ENCODE results near the gene NUDT21. TPM values are rescaled to one million over a fixed set of nuclear protein-coding genes. Genes with fewer than 3 reads are reported as not detected.
A peak's percentile ranks its signal among the peaks of the same experiment; 100 is the strongest.

Gene NUDT21
- total RNA-seq, 1 donor from 2014 or later = 135 TPM

GRCh38 chr16:56466344-56466743 lies 15.2 kb upstream of the NUDT21 start:
- H3K27me3 Mint-ChIP-seq (ENCODE audit: unreplicated experiment) = no peaks in the 10 kb centered on the region
- no peak for TF ChIP-seq CTCF (IDR thresholded peaks at IDR 0.05; ENCODE audit: partially characterized antibody, unreplicated experiment)
- H3K4me3 Mint-ChIP-seq (ENCODE audit: unreplicated experiment) = no peak overlapping the region
- no peaks in the 10 kb centered on the region for H3K9me3 Mint-ChIP-seq (ENCODE audit: unreplicated experiment)
- H3K4me1 Mint-ChIP-seq (ENCODE audit: low read depth, unreplicated experiment) = peaks cover under 1% of the 10 kb centered on the region
- no peak overlapping the region for H3K27ac Mint-ChIP-seq (ENCODE audit: unreplicated experiment)
- H3K36me3 Mint-ChIP-seq (ENCODE audit: unreplicated experiment) = peaks cover 7% of the 10 kb centered on the region
- no peak for DNase-seq

DNA sequence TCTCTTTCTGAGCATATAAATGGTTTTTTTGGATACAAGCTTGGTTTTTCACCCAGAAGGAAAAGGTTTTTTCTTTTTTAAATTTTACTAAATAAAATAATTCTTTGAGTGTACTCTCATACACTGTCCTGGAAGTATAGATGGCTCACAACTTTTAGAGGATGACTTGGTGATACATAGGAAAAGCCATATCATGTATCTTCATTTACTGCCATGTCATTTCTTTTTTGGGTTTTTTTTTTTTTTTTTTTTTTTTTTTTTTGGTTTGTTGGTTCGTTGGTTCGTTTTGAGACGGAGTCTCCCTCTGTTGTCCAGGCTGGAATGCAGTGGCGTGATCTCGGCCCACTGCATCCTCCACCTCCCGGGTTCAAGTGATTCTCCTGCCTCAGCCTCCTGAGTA lies 12.0 kb upstream of the NUDT21 start:
- no peak for TF ChIP-seq CTCF (IDR thresholded peaks at IDR 0.05; ENCODE audit: partially characterized antibody, unreplicated experiment)
- Mint-ChIP-seq H3K4me1 (ENCODE audit: low read depth, unreplicated experiment) (peaks cover 8% of the 10 kb centered on the region), H3K4me3 (ENCODE audit: unreplicated experiment) (no peak overlapping the region), H3K9me3 (ENCODE audit: unreplicated experiment) (no peaks in the 10 kb centered on the region), H3K27me3 (ENCODE audit: unreplicated experiment) (no peaks in the 10 kb centered on the region), H3K27ac (ENCODE audit: unreplicated experiment) (no peak overlapping the region), H3K36me3 (ENCODE audit: unreplicated experiment) (no peaks in the 10 kb centered on the region)
- no peak for DNase-seq

DNA sequence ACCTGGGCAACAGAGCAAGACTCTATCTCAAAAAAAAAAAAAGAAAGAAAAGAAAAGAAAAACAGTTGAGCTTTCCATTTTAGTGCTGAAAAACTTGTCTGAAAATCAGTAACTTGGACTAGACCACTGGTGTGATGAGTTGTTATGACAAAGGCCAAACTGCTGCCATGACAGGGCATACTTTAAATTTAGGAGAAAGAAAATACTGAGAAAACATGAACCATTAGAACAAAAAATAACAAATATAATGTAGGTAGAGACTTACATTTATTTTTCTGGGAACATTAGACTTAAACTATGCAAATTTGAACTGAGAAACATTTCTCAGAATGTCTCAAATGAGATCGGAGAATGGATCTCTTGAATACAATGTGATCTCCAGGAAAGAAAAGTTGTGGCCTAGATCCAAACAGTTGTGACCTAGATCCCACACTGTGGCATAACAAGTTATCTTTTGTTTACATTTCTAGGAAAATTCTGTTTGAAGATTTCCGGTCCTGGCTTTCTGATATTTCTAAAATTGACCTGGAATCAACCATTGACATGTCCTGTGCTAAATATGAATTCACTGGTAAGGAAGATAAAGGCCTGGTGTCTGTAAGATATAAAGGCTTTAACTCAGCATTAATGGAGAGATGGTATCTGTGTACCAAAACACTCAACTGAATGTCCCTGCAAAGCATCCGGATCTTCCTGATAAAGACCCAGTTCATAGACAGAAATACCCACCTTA lies 11.1 kb upstream of the NUDT21 start:
- no peaks in the 10 kb centered on the region for H3K36me3 Mint-ChIP-seq (ENCODE audit: unreplicated experiment)
- H3K9me3 Mint-ChIP-seq (ENCODE audit: unreplicated experiment) = no peaks in the 10 kb centered on the region
- no peak overlapping the region for H3K4me3 Mint-ChIP-seq (ENCODE audit: unreplicated experiment)
- TF ChIP-seq CTCF (IDR thresholded peaks at IDR 0.05; ENCODE audit: partially characterized antibody, unreplicated experiment) = no peak
- peaks cover 8% of the 10 kb centered on the region for H3K4me1 Mint-ChIP-seq (ENCODE audit: low read depth, unreplicated experiment)
- no peaks in the 10 kb centered on the region for H3K27me3 Mint-ChIP-seq (ENCODE audit: unreplicated experiment)
- H3K27ac Mint-ChIP-seq (ENCODE audit: unreplicated experiment) = no peak overlapping the region
- no peak for DNase-seq

- DNase-seq = no peak
- TF ChIP-seq CTCF (IDR thresholded peaks at IDR 0.05; ENCODE audit: partially characterized antibody, unreplicated experiment) = no peak
- Mint-ChIP-seq H3K36me3 (ENCODE audit: unreplicated experiment) (no peaks in the 10 kb centered on the region), H3K4me3 (ENCODE audit: unreplicated experiment) (peak overlapping the region; percentile 60), H3K27ac (ENCODE audit: unreplicated experiment) (no peak overlapping the region), H3K4me1 (ENCODE audit: low read depth, unreplicated experiment) (peaks cover 8% of the 10 kb centered on the region), H3K9me3 (ENCODE audit: unreplicated experiment) (no peaks in the 10 kb centered on the region), H3K27me3 (ENCODE audit: unreplicated experiment) (no peaks in the 10 kb centered on the region)
Observed at GRCh38 chr16:56460101-56460500, 9.0 kb upstream of the NUDT21 start.

GRCh38 chr16:56457927-56458470 lies 6.9 kb upstream of the NUDT21 start:
- DNase-seq = no peak
- no peak for TF ChIP-seq CTCF (IDR thresholded peaks at IDR 0.05; ENCODE audit: partially characterized antibody, unreplicated experiment)
- H3K27me3 Mint-ChIP-seq (ENCODE audit: unreplicated experiment) = no peaks in the 10 kb centered on the region
- H3K36me3 Mint-ChIP-seq (ENCODE audit: unreplicated experiment) = no peaks in the 10 kb centered on the region
- no peaks in the 10 kb centered on the region for H3K9me3 Mint-ChIP-seq (ENCODE audit: unreplicated experiment)
- peaks cover 8% of the 10 kb centered on the region for H3K4me1 Mint-ChIP-seq (ENCODE audit: low read depth, unreplicated experiment)
- H3K27ac Mint-ChIP-seq (ENCODE audit: unreplicated experiment) = no peak overlapping the region
- H3K4me3 Mint-ChIP-seq (ENCODE audit: unreplicated experiment) = no peak overlapping the region
